Measurements from ENCODE around the gene SAP130.

Gene SAP130

GRCh38 chr2:128024816-128025215 is 3.0 kb downstream of the SAP130 start:
- no peak for DNase-seq

DNA sequence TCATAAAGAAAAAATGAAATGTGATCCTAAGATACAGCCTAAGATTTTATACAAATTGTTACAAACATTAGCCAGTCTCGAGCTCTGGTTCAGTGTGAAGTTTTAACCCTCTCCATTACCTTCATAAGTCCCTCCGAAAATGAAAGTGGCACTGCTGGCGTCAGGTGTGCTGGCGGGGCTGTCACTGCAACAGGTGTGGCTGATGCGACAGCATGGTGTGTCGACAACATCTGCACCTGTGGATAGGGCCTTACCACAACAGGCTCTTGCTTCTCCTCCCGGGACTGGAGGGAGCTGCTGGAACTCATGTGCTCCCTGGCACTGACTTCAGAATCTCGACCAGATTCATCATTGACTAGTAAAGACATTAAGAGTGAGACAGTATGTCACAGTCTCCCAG is 10.3 kb downstream of the SAP130 start:
- no peak for DNase-seq

- DNase-seq, result no peak
Observed at GRCh38 chr2:128016620-128017019, 11.2 kb downstream of the SAP130 start.

GRCh38 chr2:128012698-128013097 is 15.2 kb downstream of the SAP130 start:
- no peak for DNase-seq

GRCh38 chr2:128008074-128008672 is 19.7 kb downstream of the SAP130 start:
- no peak for DNase-seq

DNA sequence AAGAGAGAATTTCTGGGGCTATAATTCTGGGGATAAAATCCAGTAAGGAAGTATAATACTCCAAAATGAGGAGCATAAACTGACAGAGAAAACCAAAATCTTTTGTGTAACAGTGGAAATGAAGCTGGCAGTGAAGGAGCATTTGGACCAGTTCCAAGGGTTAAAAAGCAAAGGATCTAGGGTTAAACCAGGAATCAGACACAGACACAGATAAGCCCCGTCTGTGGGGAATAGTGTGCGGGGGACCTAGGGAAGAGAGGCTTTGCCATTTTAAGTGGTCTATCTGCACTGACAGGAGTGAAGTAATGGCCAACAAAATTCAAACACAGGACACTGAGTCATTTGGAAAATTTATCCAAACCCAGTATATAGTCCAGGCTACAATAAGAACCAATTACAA is 23.4 kb downstream of the SAP130 start:
- DNase-seq, result no peak

GRCh38 chr2:128003463-128003862 is 24.4 kb downstream of the SAP130 start:
- DNase-seq, result no peak

DNA sequence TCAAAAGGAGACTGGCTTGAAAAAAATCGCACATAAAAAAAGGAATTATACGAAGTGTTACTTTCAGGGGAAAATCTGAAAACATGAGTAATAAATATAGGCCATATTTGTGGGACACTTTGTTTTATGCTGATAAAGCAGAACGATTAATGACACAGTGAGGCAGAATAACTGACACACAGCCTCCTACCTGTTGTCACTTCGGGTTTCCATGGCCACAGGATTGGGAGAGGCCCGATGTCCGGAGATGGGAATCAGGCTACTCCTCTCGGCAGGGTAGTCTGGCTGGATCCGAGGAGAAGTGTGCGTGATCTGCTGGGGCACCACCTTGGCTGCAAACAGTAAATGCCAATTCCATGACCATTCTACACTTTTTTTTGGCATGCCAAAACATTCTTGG is 31.7 kb downstream of the SAP130 start:
- DNase-seq, result no peak

DNA sequence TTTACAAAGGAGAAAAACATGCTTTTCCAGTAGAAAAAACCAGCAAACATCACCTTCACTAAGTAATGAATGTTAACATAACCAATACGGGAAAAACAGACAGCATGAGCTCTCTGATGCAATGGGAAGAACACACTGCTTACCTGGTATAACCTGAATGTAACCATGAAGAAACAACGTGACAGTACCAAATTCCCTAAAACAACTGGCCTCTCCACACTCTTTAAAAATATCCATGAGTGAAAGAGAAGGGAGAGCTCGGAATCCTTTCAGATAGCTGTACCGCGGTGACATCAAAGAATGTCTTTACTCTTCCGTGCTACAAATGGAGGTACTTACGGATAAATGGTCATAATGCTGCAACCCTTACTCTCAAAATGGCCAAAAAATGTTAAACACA is 32.1 kb downstream of the SAP130 start:
- DNase-seq, result no peak

- no peak for DNase-seq
Observed at GRCh38 chr2:127993659-127994058, 34.2 kb downstream of the SAP130 start.

DNA sequence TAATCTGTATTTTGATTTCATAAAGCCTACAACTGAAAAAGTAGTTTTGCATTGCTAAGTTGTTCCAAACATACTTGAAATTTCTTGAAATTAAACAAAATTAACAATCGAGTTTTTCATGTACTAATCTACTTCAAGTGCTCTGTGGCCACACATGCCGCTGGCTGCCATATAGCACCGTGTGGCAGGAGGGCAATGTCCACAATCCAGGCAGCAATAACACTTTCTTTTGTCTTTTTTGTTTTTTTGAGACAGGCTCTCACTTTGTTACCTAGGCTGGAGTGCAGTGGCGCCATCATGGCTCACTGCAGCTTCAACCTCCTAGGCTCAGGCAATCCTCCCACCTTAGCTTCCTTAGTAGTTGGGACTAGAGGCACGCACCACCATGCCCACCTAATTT is 36.1 kb downstream of the SAP130 start:
- DNase-seq, result no peak

DNA sequence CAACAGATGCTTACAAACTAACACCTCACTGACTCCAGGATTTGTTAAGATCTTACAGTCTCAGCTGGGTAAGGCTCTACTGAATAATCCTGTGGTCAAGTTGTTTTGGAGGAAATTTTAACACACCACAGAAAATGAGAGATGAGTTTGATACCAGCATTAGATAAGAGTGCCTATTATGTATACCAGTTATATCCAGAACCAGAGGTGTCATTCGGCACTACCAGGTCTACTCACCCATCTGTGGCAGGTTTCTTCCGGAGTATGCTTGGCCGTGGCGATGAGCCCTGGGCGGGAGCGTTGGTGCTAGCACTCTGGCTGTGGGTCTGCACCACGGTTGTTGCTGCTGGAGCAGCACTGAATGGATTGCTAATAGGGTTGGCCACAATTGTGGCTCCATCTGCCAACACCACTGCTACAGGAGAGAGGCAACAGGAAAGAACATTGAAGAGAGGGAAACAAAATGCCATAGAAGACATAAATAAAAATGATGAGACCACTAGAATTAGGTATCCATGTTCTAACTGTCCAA is 41.2 kb downstream of the SAP130 start:
- no peak for DNase-seq

- no peak for DNase-seq
Observed at GRCh38 chr2:127985735-127986134, 42.1 kb downstream of the SAP130 start.

DNA sequence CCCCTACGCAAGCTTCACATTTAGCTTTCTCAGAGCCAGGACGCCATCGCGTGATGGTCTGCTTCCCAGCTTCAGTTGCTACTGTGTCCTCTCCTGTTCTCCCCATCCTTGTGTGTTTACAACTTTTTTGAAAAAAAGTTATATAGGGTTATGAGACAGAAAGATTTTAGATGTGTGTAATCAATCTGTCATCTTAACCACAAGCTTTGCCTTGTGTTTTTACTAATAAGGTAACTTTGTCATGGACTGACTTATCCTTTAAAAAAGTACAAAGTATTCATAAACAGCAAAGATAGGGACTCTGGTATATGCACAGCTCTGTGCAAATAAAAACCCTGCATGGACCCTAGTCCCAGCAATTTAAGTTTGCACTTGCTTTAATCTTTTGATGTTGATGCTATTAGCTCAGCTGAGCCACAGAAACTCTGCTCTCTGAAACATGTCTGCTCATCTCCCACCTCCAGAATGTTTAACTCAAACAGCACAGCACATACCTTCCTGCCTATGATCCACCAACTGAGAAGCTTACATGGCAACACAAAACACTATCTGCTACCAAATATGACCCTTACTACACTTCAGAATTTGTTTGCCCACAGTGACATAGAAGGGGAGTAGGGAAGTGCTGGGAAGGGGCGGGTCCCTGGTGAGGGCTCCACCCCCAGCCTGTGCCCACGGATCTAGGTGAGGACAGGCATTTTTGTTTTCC is 42.7 kb downstream of the SAP130 start:
- no peak for DNase-seq

DNA sequence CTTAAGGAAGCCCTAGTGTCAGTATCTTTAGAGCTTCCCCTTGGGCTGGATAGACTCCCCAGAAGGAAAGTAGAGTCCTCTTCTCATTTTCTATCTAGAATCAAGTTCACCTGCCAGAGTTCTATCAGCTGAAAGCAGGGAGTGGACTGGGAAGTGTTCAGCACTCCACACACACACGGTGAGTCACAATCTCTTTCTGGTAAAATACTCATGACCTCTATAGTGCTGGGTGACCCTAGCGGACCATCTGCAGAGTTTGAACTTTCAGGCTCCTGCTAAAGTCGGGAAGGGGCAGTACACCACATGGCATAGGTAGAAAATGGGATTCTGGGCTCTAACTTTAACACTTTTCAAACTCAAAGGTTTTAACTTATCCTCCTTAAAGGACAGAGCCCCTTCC is 43.3 kb downstream of the SAP130 start:
- no peak for DNase-seq

DNA sequence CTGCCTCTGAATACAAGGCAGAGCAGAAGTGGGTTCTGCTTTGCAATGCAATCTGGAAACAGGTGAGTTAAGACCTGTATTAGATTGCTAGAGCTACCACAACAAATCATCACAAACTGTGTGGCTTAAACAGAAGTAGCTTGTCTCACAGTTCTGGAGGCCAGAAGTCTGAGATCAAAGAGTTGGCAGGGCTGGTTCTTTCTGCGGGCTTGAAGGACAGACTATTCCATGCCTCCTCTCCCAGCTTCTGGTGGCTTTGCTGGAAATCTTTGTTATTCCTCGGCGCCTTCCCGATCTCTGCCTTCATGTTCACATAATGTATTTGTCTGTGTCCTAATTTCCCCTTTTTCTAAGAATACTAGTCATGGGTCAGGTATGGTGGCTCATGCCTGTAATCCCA is 58.4 kb downstream of the SAP130 start:
- no peak for DNase-seq

DNA sequence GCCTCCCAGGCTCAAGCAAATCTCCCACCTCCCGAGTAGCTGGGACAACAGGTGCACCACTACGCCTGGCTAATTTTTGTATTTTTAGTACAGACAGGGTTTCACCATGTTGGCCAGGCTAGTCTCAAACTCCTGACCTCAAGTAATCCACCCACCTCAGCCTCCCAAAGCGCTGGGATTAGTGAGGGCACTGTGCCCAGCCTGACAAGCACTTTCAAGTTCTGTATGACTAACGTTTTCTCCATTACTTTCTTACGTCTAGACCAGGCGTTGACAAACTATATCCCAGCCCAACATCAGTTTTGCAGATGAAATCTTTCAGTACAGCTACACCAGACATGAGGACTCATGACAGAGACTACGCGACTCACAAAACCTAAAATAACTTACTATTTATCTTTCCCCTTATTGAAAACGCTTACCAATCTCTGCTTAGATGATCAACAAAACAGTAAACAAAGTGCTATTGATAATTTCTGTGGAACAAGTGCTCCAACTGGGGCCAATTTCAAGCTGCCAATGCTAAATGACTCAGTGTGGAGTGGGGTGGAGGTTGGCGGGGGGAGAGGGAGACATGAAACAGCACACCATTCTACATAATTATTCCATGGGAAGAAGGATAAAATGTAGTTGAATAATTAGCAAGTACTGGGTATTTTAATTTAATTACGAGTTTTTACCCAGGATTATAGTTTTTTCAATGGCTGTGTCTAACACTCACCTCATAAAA is 59.1 kb downstream of the SAP130 start:
- no peak for DNase-seq

GRCh38 chr2:127961729-127962128 is 66.1 kb downstream of the SAP130 start:
- DNase-seq, result no peak

- no peak for DNase-seq
Observed at GRCh38 chr2:127957240-127957639, 70.6 kb downstream of the SAP130 start.

- DNase-seq, result no peak
Observed at GRCh38 chr2:127954857-127955256, 73.0 kb downstream of the SAP130 start.

DNA sequence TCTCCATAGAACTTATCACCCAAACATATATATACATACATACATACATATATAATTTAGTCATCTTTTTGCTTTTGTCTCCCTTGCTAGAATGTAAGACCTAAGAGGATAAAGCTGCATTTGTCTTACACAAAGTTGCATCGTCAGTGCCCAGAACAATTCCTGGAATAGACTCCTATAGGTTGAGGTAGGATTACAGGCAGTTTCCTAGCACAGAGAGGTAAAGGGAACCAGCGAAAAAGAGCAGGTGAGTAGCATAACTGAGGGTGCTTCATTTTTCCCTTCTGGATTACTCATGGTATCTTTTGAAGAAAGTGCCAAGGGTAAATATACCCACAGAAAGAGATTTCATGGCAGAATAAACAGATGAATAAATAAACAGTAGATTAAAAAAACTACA is 74.0 kb downstream of the SAP130 start:
- no peak for DNase-seq

DNA sequence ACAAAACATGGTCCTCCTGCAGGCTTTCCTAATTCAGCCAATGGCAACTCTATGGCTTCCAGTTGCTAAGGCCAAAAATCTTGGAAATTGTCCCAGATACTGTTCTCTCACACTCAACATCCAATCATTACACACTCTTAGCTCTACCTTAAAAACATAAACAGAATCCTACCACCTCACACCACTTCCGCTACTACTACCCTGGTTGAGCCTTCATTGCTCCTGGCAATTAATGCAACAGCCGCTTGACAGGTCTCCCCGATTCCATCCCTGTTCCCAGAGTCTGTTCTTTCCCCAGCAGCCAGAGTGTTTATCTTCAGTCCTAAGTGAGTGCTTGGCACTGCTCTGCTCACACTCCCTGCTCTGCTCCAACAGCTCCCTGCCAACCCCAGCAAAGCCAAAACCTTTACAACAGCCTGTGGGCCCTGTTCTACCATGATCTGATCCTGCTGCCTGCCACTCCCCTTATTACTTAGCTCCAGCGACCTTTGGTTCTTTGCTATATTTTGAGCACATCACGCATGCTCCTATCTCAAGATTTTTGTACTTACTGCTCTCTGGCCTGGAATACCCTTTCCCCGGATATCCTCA is 74.6 kb downstream of the SAP130 start:
- no peak for DNase-seq

DNA sequence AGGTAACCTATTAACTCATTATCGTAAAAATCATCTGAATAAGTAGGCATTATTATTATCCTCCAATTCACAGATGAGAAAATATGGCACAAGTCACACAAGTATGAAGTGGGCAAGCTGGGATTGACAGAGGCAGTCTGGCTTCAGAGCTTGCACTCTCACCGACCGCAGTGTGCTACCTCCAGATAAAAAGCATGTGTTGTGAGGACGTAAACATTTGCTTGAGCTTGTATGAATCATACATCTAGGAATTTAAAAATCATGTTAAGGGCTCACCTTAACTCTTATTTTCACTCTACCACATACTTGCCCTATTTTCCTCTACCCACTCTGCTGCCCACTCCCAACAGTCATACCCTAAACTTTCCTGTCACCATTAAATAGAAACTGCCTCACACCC is 76.8 kb downstream of the SAP130 start:
- no peak for DNase-seq

DNA sequence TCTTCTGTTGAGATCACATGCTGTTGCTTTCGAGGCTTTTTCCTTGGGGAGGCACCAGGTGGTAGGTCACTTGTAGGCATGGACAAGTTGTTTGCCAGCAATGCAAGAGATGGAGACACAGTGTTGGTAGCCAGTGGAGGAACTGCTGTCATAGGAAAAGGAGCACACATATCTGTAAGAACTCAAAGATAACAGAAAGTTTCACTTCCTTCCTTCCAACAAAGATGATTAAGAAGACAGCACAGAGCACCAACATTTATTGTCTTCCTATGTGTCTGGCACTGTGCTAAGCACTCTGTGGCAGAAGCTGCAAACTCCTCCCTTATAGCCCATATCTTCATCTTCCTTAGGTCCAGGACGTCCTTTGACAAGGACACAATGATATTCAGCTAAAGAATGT is 77.6 kb downstream of the SAP130 start:
- no peak for DNase-seq

All from Kasumi-1 (cell line).